Tibial nerve (tissue), 4 donors: ENCODE results near the gene SHB. TPM values are rescaled to one million over a fixed set of nuclear protein-coding genes. Genes with fewer than 3 reads are reported as not detected.
A peak's percentile ranks its signal among the peaks of the same experiment; 100 is the strongest.

Experiments used
- DNase-seq, 2 donors: peaks; one replicate each; pipeline ENCODE4 v3.0.0-alpha.2; 2019; ENCODE audit warnings: low spot score in 2 of 2
- H3K27ac ChIP-seq, 4 donors: fragments of 200-600 bp; sonication (generic) in 3 of 4; one replicate each; pipeline ENCODE4 v1.5.1; 2017 to 2019; ENCODE audit warnings: mild to moderate bottlenecking in 1 of 4
- H3K27me3 ChIP-seq, 2 donors: fragments of 200-600 bp; sonication (generic) in 1 of 2; one replicate each; pipeline versions ENCODE4 v1.5.1 to v1.6.0; 2017 to 2019
- H3K36me3 ChIP-seq, 3 donors: fragments of 200-600 bp; sonication (generic); one replicate each; pipeline ENCODE4 v1.5.1; 2018 to 2019
- H3K4me1 ChIP-seq, 4 donors: fragments of 200-600 bp; sonication (generic) in 3 of 4; one replicate each; pipeline ENCODE4 v1.5.1; 2017 to 2019
- H3K4me3 ChIP-seq, 4 donors: fragments of 200-600 bp; sonication (generic) in 3 of 4; one replicate each; pipeline ENCODE4 v1.5.1; 2017 to 2019; ENCODE audit warnings: mild to moderate bottlenecking in 1 of 4, moderate library complexity in 1 of 4
- H3K9me3 ChIP-seq, 4 donors: fragments of 200-600 bp; sonication (generic) in 3 of 4; one replicate each; pipeline ENCODE4 v1.5.1; 2017 to 2019
- EP300 ChIP-seq, 2 donors: sonication (generic); formaldehyde crosslinking; IDR thresholded peaks; one replicate each; pipeline ENCODE4 v1.6.1; 2017; ENCODE audit warnings: antibody characterized with exemption in 2 of 2, mild to moderate bottlenecking in 1 of 2
- POLR2A ChIP-seq, 2 donors: fragments of 450-650 bp; IDR thresholded peaks; one replicate each; pipeline ENCODE4 v1.6.1; 2017; ENCODE audit warnings: antibody characterized with exemption in 2 of 2, mild to moderate bottlenecking in 2 of 2, moderate library complexity in 2 of 2
- WGBS, 2 donors: methylation state at CpG; one replicate each; pipeline ENCODE4 v1.1.5; 2018; 5-methylcytosine and 5-hydroxymethylcytosine counted together
- total RNA-seq, 4 donors: library from RNA; depleted of rRNA; stranded (reverse); fragments of >200 nt; gene quantifications; one replicate each; pipeline ENCODE4 v1.1.0, GENCODE V29; 2016
- TF ChIP-seq, protein P1 (sequence below), 5 experiments: fragments of 200-600 bp in 3 of 5; fragments of 450-650 bp in 2 of 5; sonication (generic) in 3 of 5; IDR thresholded peaks; one replicate each; pipeline ENCODE4 v1.5.1; 2016 to 2019; ENCODE audit warnings: antibody characterized with exemption in 5 of 5, mild to moderate bottlenecking in 3 of 5, moderate library complexity in 2 of 5

Gene SHB
- total RNA-seq, 4 donors from 2014 or later = 6.3 to 15.9 (median 11.6) TPM

DNA sequence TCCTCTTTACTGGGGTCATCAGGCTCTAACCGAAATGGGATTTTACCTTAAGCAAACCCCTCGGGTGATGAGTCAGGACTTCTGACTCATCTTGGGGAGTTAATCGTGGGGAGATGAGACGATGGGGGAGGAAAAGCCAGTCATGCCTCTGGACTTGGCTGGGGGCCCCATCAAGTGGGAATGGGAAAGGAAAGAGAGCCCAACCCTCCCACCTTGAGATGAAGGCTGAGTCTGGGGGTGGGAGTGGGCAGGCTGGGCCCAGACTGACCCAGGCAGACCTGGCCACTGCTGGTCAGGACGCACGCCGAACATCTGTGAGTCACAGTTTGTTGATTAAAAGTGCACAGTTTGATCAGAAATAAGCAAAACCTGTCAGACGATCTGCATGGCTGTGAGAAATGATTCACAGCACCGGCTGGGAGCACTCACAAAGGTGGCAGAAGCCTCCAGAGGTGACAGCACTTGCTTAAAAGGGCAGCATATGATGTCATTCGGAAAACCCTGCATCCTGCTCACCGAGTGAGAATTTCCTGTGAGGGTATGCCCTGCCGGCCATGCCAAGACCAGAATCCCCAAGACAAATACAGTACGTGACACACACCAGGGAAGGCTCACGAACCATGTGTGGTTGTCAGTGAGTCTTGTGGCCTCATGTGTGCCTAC lies 115.1 kb downstream of the SHB start:
- 60 to 61% methylated on average over 14 of the region's 14 CpGs for WGBS, 2 donors
- DNase-seq = no peak
- Histone ChIP-seq H3K9me3 (no peaks in the 10 kb centered on the region), H3K27ac (no peak overlapping the region), H3K36me3 (peaks cover 0 to 56% (median 0%) of the 10 kb centered on the region in 3 donors), H3K4me1 (peaks cover 0 to 22% (median 0%) of the 10 kb centered on the region in 4 donors), H3K27me3 (no peaks in the 10 kb centered on the region), H3K4me3 (no peak overlapping the region)
- TF ChIP-seq EP300 (IDR thresholded peaks at IDR 0.05) (peak in 1 of 2 donors; percentile 32), POLR2A (IDR thresholded peaks at IDR 0.05) (no peak)
- TF ChIP-seq, protein P1, sequence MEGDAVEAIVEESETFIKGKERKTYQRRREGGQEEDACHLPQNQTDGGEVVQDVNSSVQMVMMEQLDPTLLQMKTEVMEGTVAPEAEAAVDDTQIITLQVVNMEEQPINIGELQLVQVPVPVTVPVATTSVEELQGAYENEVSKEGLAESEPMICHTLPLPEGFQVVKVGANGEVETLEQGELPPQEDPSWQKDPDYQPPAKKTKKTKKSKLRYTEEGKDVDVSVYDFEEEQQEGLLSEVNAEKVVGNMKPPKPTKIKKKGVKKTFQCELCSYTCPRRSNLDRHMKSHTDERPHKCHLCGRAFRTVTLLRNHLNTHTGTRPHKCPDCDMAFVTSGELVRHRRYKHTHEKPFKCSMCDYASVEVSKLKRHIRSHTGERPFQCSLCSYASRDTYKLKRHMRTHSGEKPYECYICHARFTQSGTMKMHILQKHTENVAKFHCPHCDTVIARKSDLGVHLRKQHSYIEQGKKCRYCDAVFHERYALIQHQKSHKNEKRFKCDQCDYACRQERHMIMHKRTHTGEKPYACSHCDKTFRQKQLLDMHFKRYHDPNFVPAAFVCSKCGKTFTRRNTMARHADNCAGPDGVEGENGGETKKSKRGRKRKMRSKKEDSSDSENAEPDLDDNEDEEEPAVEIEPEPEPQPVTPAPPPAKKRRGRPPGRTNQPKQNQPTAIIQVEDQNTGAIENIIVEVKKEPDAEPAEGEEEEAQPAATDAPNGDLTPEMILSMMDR (IDR thresholded peaks at IDR 0.05) = no peak

DNA sequence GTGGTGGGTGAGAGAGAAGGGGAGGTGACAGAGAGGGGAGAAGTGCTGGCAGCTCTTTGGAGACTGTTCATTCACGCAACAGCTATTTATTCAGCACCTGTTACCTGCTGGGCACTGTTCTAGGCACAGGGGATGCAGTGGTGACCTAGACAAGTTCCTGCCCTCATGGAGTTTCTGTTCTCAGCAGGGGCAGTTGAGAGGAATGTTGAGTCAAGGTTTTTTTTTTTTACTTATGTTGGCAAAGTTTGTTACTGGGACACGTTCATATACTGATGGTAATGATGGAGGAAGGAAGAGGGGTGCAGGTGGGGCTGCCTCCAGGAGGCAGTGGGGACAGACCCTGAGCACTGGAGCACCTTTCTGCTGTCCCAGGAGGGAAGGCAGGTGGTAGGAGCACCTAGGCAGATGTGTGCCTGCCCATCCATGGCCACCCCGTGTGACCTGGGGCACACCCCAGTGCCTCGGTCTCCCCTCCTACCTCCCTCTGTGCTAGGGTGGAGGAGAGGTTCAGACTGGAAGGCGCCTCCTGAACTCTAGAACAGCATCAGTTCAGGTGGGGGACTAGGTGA lies 115.7 kb downstream of the SHB start:
- no peak for DNase-seq
- no peak for TF ChIP-seq EP300 (IDR thresholded peaks at IDR 0.05)
- TF ChIP-seq POLR2A (IDR thresholded peaks at IDR 0.05) = no peak
- TF ChIP-seq, protein P1 (IDR thresholded peaks at IDR 0.05) = no peak
- Histone ChIP-seq H3K27ac (no peak overlapping the region), H3K27me3 (no peaks in the 10 kb centered on the region), H3K4me1 (peaks cover 0 to 22% (median 0%) of the 10 kb centered on the region in 4 donors), H3K36me3 (peaks cover 0 to 60% (median 0%) of the 10 kb centered on the region in 3 donors), H3K9me3 (no peaks in the 10 kb centered on the region), H3K4me3 (no peak overlapping the region)
- 87 to 93% methylated on average over 4 to 5 of the region's 5 CpGs for WGBS, 2 donors

DNA sequence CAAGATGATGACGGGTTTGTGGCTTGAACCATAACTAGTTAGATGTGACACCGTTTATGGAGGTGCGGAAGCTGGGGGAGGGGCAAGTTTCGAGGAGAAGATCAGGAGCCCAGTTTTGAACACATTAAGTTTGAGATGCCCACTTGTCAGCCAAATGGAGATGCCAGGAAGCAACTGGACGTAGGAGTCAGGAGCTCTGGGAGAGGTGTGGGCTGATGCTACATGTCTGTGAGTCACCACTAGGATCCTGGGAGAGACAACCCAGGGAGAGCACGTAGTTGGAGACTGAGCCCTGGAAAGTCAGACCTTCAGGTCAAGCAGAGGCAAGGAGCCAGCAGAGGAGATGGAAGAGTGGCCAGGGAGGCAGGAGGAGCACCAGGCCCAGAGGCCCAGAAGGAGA lies 116.3 kb downstream of the SHB start:
- Histone ChIP-seq H3K9me3 (no peaks in the 10 kb centered on the region), H3K4me1 (peaks cover 0 to 22% (median 0%) of the 10 kb centered on the region in 4 donors), H3K27ac (no peak overlapping the region), H3K4me3 (no peak overlapping the region), H3K36me3 (peaks cover 0 to 66% (median 0%) of the 10 kb centered on the region in 3 donors), H3K27me3 (no peaks in the 10 kb centered on the region)
- WGBS, 2 donors = 87 to 89% methylated on average over 6 of the region's 6 CpGs
- TF ChIP-seq EP300 (IDR thresholded peaks at IDR 0.05) = no peak
- TF ChIP-seq, protein P1 (IDR thresholded peaks at IDR 0.05) = no peak
- TF ChIP-seq POLR2A (IDR thresholded peaks at IDR 0.05) = no peak
- no peak for DNase-seq

DNA sequence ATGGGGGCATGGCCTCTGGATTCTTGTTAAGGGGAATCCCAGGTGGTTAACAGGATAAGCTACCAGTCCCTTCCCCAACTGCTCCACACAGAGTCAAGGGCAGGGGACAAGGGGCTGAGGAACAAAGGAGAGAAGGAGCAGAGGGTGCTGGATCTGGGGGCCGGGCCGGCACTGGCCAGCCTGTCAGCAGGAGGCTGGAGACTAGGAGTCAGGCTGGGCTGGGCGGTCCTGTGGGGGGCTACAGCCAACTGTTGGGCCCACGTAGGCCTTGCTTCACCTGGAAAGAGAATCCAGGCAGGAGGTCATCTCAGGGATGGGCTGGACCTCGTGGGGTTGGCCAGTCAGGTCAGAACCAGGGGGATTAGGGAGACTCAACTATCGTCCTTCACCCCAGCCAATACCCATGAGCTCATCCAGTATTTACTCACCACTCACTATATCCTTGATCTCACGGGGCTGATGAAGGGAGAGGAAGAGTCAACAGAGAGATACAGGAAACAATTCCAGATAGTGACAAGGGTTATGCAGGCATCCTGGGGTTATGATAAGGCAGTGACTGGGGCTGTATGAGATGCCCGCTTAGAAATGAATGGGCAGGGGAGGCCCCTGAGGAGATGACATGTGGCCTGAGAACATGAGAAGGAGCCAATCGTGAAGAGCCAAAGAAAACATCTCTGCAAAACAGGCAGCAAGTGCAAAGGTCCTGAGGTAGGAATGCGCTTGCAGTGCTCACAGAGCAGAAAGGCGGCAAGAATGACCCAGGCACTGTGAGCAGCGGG lies 117.2 kb downstream of the SHB start:
- peak overlapping the region in 2 of 4 donors; percentile 35 to 62 for H3K27ac ChIP-seq

More for the DNA sequence above, 117.2 kb downstream of the SHB start:
- DNase-seq = no peak
- WGBS, 2 donors = 82 to 85% methylated on average over 12 of the region's 12 CpGs
- Histone ChIP-seq H3K27me3 (no peaks in the 10 kb centered on the region), H3K4me3 (no peak overlapping the region), H3K36me3 (peaks cover 0 to 74% (median 0%) of the 10 kb centered on the region in 3 donors), H3K9me3 (no peaks in the 10 kb centered on the region), H3K4me1 (peaks cover 0 to 22% (median 0%) of the 10 kb centered on the region in 4 donors)
- TF ChIP-seq POLR2A (IDR thresholded peaks at IDR 0.05) (no peak), EP300 (IDR thresholded peaks at IDR 0.05) (no peak)
- TF ChIP-seq, protein P1 (IDR thresholded peaks at IDR 0.05) = no peak
